Mononuclear cell (primary cell): ENCODE results near the gene ZBED4. TPM values are rescaled to one million over a fixed set of nuclear protein-coding genes. Genes with fewer than 3 reads are reported as not detected.

Experiments used
- H3K27me3 ChIP-seq: 2 replicates; pipeline ENCODE4 v1.6.0; 2011; ENCODE audit warnings: low read length, control low read depth; ENCODE audit not compliant: insufficient read depth
- H3K4me1 ChIP-seq: 2 replicates; pipeline ENCODE4 v1.5.1; 2011; ENCODE audit warnings: mild to moderate bottlenecking, low read length, control low read depth; ENCODE audit not compliant: insufficient read depth
- H3K4me3 ChIP-seq: 2 replicates; pipeline ENCODE4 v1.5.1; 2011; ENCODE audit warnings: mild to moderate bottlenecking, low read length, moderate library complexity
- H3K9me3 ChIP-seq: 2 replicates; pipeline ENCODE4 v1.5.1; 2011; ENCODE audit warnings: low read depth, mild to moderate bottlenecking, control low read depth, low read length
- total RNA-seq: library from RNA; depleted of rRNA; stranded (reverse); fragments of >200 nt; gene quantifications from one replicate; pipeline ENCODE4 v1.2.3, GENCODE V29; 2012

ZBED4 gene
- total RNA-seq, 1 donor, result 20.8 TPM

DNA sequence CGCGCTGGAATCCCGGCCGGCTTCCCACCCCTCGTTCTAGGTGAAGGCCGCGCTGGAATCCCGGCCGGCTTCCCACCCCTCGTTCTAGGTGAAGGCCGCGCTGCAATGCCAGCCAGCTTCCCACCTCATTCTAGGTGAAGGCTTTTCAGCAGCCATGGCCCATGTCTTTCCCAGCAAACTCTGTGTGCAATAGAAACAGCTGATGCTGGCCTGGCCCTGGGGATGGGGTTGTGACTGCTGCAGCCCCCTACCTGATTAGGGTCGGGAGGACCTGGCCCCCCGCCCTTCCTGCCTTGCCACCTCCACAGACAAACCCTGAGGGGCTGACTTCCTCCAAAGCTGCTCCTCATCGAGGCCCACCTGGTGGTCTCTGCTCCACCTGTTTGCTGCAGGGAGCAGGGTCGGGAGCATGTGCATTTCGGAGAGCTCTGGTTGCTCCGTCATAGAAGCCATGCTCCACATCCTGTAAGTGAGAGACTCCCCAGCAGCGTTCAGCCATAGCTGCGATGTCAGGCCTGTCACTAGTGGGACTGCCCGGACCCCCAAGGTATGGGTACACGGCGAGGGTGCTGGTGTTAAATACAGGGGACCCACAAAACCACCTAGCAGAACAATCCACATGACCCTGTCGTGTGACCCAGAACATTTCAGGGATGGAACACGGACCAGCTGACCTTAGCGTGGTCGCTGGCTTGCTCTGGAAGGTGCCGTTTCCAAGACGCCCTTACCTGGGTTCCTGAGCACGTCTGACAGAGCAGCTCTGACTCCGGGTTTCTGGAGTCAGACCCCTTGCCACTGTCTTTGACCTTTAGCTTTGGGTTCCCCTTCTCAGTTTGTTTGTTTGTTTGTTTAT, 3.3 kb downstream of the ZBED4 start:
- H3K4me3 ChIP-seq, result no peak overlapping the region
- H3K27me3 ChIP-seq, result no peaks in the 10 kb centered on the region
- H3K4me1 ChIP-seq, result peaks cover 35% of the 10 kb centered on the region
- H3K9me3 ChIP-seq, result no peaks in the 10 kb centered on the region

DNA sequence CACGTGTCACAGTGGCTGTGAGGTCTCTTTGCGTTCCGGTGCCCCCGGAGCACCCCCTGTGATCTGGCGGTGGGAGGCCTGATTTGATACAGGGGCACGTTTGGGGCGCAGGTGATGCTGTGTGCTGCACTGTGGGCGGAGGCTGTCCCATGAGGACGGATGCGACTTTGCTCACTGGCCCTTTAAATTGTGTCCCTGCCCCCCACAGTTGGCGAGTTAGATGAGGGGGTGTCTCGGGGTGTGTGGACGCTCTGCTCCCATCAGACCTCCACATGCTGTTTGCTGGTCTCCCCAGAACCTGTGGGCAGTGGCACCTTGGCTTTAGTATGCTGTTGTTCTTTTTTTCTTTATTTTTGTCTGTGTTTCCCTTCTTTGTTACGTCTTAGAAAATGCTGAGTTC, 5.2 kb downstream of the ZBED4 start:
- Histone ChIP-seq H3K4me1 (peaks cover 36% of the 10 kb centered on the region), H3K27me3 (no peaks in the 10 kb centered on the region), H3K4me3 (no peak overlapping the region), H3K9me3 (no peaks in the 10 kb centered on the region)

DNA sequence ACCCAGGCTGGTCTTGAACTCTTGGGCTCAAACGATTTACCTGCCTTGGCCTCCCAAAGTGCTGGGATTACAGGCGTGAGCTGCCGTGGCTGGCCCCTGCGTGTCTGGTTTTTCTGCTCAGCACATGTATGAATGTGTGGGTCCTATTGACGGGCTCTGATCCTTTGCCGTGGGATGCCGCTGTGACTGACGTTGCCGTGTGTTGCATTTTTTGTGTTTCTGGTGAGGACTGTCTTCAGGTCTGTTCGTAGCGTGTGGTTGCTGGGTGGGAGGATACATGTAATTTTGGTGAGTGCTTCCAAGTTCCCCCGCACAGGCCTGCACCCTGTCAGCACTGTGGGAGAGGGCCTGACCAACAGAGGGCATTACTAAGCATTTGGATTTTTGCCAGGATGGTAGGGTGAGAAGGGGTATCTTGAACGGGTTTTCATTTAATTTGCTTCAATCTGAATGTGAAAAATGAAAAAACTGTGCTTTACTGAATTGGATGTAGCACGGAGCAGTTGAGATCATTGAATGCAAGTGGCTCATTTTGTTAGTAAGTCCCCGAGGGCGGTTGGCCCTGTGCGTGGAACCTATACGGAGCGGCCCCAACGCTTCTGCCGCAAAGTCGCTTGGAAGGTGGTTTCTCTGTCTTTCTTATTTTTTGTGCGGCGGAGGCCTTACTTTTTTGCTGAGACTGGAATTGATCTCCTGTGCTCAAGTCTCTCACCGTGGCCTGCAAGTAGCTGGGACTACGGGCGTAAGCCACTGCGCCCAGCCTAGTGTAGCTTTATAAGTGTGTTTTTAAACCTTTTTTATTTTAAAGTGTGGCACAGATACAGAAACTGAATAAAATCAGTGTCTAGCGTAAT, 8.2 kb downstream of the ZBED4 start:
- no peak overlapping the region for H3K4me3 ChIP-seq
- H3K9me3 ChIP-seq, result peaks cover 9% of the 10 kb centered on the region
- no peaks in the 10 kb centered on the region for H3K27me3 ChIP-seq
- peaks cover 19% of the 10 kb centered on the region for H3K4me1 ChIP-seq

DNA sequence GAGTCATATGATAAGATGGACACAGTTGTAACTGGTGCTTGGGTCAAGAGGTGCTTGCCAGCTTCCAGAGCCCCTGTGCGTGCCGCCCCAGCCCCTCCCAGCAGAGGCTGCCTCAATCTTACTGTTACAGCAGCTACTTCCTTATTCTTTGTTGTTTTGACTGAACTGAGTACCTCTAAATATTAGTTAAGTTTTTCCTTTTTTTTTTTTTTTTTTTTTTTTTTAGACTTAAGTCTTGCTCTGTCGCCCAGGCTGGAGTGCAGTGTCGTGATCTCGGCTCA, 8.8 kb downstream of the ZBED4 start:
- Histone ChIP-seq H3K9me3 (peaks cover 9% of the 10 kb centered on the region), H3K27me3 (no peaks in the 10 kb centered on the region), H3K4me3 (no peak overlapping the region), H3K4me1 (peaks cover 23% of the 10 kb centered on the region)

DNA sequence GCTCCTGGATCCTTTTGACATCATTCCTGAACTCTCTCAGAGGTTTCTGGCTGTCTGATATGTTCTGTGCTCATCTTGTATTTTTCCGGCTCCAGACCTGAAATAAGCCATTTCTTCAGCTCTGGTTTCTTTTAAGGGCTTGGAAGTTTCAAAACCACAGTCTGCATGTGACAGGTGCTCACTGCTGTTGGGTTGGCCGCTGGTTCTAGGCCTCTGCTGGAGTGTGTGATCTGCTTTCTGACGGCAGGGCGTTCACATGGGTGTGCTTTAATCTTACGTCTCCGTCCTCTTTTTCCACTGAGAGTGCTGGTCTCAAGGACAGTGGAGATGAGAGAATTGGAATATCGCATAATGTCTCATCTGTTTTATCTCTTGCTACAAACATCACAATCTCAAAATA, 10.3 kb downstream of the ZBED4 start:
- peaks cover 9% of the 10 kb centered on the region for H3K9me3 ChIP-seq
- no peak overlapping the region for H3K4me3 ChIP-seq
- H3K4me1 ChIP-seq, result peaks cover 33% of the 10 kb centered on the region
- H3K27me3 ChIP-seq, result no peaks in the 10 kb centered on the region

DNA sequence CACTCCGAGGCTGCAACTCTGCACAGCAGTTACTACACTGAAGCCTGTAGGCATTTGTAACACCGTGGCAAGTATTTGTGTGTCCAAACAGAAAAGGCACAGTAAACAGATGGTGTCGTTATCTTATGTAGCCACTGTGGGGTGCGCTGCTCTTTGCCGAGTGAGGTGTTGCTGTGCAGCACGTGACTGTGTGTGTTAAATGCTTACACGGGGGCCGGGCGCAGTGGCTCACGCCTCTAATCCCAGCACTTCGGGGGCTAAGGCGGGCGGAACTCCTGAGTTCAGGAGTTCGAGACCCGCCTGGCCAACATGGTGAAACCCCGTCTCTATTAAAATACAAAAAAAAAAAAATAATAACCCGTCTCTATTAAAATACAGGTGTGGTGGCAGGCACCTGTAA, 11.5 kb downstream of the ZBED4 start:
- Histone ChIP-seq H3K4me3 (no peak overlapping the region), H3K4me1 (peaks cover 40% of the 10 kb centered on the region), H3K27me3 (no peaks in the 10 kb centered on the region), H3K9me3 (peaks cover 13% of the 10 kb centered on the region)

DNA sequence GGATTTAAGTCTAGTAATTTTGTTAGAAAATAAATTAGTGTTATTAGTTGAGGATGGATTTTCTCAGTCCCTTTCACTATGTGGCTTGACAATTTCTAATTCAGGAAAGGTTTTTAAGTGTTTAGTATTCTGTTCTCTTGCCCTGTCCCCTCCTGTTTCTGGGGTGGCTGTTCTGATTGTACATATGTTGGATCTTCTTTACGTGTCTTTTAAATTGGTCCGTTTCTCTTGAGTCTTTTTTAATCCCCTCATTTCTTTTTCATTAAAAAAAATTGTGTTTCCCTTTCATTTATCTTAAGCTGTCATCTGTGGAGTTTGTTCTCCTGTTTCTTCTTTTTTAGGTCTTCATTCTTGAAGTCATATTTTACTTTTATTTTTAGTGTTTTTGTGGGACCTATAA, 12.5 kb downstream of the ZBED4 start:
- H3K27me3 ChIP-seq, result no peaks in the 10 kb centered on the region
- peaks cover 46% of the 10 kb centered on the region for H3K4me1 ChIP-seq
- H3K4me3 ChIP-seq, result no peak overlapping the region
- peaks cover 13% of the 10 kb centered on the region for H3K9me3 ChIP-seq

DNA sequence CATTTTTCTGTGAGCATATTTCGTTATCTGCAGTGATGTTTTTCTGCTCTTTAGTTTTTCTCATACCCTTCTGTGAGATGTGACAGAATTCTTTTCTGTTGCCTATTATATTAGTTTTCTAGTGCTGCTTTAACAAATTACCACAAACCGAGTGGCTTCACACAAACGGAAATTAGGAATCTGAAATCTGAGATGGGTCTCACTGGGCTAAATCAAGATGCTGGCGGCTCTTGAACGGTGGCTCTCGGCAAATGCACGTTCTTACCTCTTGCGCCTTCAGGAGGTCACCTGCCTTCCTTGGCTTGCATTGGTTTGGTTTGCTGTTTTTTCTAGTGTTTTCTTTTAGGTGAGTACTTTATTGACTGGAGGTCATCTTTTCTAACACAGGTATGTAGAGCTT, 13.0 kb downstream of the ZBED4 start:
- no peaks in the 10 kb centered on the region for H3K27me3 ChIP-seq
- H3K4me1 ChIP-seq, result peaks cover 44% of the 10 kb centered on the region
- H3K9me3 ChIP-seq, result peaks cover 13% of the 10 kb centered on the region
- no peak overlapping the region for H3K4me3 ChIP-seq

DNA sequence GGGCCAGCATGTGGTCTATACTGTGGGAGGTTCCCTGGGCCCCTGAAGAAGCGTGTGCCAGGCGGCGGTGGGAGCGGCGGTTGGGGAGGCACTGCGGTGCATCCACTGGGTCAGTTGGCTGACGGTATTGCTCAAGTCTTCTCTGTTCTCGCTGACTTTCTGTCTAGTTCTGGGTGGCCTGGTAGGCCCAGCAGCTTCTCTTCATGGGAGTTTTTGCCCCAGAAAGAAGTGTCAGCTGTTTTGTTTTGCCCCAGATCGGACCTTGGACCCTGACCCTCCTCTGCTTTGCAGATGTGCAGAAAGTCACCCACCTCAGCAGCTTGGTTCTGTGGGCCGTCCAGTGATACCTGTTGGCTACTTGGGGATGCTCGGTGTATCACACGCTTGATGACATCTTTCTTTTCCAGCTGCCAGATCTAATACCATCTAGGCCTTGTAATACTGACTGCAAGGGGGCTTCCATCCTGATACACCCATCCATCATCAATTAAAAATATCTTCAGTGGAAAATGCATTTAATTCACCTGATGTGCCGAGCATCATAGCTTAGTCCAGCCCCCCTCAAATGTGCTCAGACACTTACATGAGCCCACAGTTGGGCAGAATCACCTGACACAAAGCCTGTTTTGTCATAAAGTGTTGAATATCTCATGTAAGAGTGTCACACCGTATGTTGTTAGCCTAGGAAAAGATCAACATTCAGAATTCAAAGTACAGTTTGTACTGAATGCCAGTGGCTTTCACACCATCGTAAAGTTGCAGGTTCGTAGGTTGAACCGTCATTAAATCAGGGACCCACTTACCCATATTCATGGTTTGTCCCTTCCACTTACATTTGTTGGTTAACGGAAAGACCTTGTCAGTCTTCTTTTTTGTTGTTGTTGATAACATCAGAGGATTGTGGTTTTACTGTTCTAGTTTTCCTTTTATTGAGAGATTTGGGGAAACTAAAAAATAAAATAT, 13.9 kb downstream of the ZBED4 start:
- peaks cover 35% of the 10 kb centered on the region for H3K4me1 ChIP-seq
- no peaks in the 10 kb centered on the region for H3K27me3 ChIP-seq
- H3K4me3 ChIP-seq, result no peak overlapping the region
- H3K9me3 ChIP-seq, result peaks cover 13% of the 10 kb centered on the region

DNA sequence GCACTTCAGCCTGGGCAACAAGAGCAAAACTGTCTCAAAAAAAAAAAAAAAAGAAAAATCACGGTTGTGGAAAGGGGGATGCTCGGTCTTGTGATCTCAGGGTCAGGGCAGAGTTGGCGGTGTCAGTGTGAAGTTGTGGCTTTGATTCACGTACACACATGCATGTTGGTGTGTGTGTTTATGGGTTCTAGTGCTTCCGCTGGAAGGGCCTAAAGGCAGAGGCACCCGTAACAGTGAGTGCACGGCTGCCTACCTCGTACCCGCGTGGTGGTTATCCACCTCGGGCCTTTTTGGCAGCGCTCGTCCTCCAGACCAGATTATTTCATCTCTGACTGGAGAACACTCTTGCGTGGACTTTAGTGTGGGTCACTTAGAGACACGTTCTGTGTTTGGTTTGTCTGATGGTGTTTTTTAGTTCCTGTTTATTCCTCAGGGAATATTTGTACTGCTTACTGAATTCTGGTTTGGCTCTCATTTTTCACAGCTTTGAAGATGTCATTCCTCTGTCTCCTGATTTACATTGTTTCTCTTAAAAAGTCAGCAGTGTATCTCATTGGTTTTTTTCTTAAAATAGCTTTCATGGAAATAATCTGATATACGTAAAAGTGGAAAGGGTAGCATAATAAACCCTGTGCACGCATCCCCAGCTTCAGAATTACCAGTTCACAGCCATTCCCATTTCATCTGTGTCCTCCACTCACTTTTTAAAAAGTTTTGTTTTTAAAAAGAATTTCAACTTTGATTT, 15.6 kb downstream of the ZBED4 start:
- Histone ChIP-seq H3K9me3 (peaks cover 13% of the 10 kb centered on the region), H3K4me1 (peaks cover 27% of the 10 kb centered on the region), H3K4me3 (no peak overlapping the region), H3K27me3 (no peaks in the 10 kb centered on the region)

DNA sequence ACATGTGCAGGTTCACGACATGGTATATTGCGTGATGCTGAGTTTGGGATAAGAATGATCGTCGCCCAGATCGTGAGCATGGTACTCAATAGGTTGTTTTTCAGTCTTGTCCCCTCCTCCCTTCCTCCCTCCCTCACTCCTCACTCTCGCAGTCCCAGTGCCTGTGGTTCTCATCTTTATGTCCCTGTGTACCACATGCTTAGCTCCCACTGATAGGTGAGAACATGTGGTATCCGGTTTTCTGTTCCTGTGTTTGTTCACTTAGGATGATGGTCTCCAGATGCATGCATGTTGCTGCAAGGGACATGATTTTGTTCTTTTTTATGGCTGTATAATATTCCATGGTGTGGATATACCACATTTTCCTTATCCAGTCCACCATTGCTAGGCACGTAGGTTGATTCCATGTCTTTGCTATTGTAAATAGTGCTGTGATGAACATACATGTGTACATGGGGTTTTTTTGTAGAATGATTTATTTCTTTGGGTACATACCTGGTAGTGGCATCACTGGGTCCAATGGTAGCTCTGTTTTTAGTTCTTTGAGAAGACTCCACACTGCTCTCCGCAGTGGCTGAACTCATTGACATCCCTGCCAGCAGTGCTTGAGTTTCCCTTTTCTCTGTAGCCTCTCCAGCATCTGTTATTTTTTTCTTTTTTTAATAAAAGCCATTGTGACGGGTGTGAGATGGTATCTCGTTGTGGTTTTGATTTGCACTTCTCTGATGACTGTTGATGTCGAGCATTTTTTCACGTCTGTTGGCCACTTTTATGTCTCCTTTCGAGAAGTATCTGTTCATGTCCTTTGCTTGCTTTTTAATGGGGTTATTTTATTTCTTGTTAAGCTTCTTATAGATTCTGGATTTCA, 16.4 kb downstream of the ZBED4 start:
- Histone ChIP-seq H3K27me3 (no peaks in the 10 kb centered on the region), H3K9me3 (peaks cover 13% of the 10 kb centered on the region), H3K4me1 (peaks cover 27% of the 10 kb centered on the region), H3K4me3 (no peak overlapping the region)

DNA sequence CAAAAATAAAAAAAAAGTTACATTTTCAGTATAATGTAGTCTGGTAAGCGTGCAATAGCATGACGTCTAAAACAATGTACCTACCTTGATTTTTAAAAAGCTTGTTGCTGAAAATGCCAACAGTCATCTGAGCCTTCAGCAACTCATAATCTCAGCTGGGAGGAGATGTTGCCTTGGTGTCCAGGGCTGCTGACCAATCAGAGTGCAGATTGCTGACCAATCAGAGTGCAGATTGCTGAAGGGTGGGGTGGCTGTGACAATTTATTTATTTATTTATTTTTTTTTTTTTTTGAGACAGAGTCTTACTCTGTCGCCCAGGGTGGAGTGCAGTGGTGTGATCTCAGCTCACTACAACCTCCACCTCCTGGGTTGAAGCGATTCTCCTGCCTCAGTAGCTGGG, 17.8 kb downstream of the ZBED4 start:
- peaks cover 7% of the 10 kb centered on the region for H3K9me3 ChIP-seq
- peaks cover 27% of the 10 kb centered on the region for H3K4me1 ChIP-seq
- H3K27me3 ChIP-seq, result no peaks in the 10 kb centered on the region
- no peak overlapping the region for H3K4me3 ChIP-seq

DNA sequence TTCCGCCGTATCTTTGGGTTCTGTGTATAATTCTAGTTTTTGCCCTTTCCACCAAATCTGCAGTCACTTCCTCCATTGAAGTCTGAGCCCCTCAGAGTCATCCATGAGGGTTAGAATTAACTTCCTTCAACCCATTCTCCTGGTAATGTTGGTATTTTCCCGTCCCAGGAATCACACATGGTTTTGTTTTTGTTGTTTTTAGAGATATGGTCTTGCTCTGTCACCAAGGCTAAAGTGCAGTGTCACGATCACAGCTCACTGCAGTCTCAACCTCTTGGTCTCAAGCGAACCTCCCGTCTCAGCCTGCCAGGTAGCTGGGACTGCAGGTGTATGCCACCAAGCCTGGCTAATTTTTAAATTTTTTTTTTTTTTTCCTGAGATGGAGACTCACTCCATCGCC, 18.7 kb downstream of the ZBED4 start:
- H3K9me3 ChIP-seq, result peaks cover 4% of the 10 kb centered on the region
- H3K4me1 ChIP-seq, result peaks cover 24% of the 10 kb centered on the region
- H3K4me3 ChIP-seq, result no peak overlapping the region
- H3K27me3 ChIP-seq, result no peaks in the 10 kb centered on the region
